ENCODE data around the gene CDC20. TPM values are rescaled to one million over a fixed set of nuclear protein-coding genes. Genes with fewer than 3 reads are reported as not detected.

The CDC20 gene
- total RNA-seq, 1 experiment from 2014 or later, result 349 TPM

- H3K9me2 ChIP-seq (replicated peaks; ENCODE audit: low read length), result no peaks in the 10 kb centered on the region
- H3K27ac ChIP-seq (ENCODE audit: low read length), result peak within 1 kb of the TSS; percentile 59
- H3K36me3 ChIP-seq (ENCODE audit: low read depth, low read length), result peaks cover 30% of the 10 kb centered on the region
- intact Hi-C loops (cut with micrococcal nuclease), result loop anchor here (1.0 kb wide), 1 partner anchor 40 kb away; no protein-coding TSS in a partner anchor
- peak within 1 kb of the TSS; percentile 92 for H2AFZ ChIP-seq (ENCODE audit: low read length)
- DNase-seq (peak; percentile 95), ATAC-seq (peak; percentile 94)
- H3K4me2 ChIP-seq (ENCODE audit: low read length), result peak within 1 kb of the TSS; percentile 87
- BruUV-seq (replicated peaks), result TSS peak; percentile 59
- peak within 1 kb of the TSS; percentile 87 for H3K4me3 ChIP-seq (ENCODE audit: low read length)
- H3K9me3 ChIP-seq (ENCODE audit: low read length), result no peaks in the 10 kb centered on the region
- H3K79me2 ChIP-seq (ENCODE audit: low read length), result peaks cover 48% of the 10 kb centered on the region
- peak within 1 kb of the TSS; percentile 84 for H3K9ac ChIP-seq (ENCODE audit: low read length)
- CTCF ChIA-PET, result no interaction called here
- POLR2A ChIA-PET (ENCODE audit: unreplicated experiment), result no interaction called here
- peaks cover 7% of the 10 kb centered on the region; the same call in 1 of the 2 replicates for H4K20me1 ChIP-seq (ENCODE audit: low read length)
- TF ChIP-seq CTCF (conservative IDR thresholded peaks at IDR 0.05; ENCODE audit: low read depth, low read length) (no peak), EZH2 (IDR thresholded peaks at IDR 0.05; ENCODE audit: low read length, unreplicated experiment) (no peak), EZH2phosphoT487 (IDR thresholded peaks at IDR 0.05; ENCODE audit: borderline replicate concordance, low read length) (no peak)
- H3K4me1 ChIP-seq (ENCODE audit: insufficient read depth, low read length), result peaks cover 22% of the 10 kb centered on the region
- no peaks in the 10 kb centered on the region for H3F3A ChIP-seq (ENCODE audit: low read length, unreplicated experiment)
- H3K27me3 ChIP-seq (ENCODE audit: low read length), result no peaks in the 10 kb centered on the region
These were observed 30.8 kb downstream of the CDC20 start, which contains the start of the genes MED8 and SZT2 for GRCh38 chr1:43389326-43390313. MED8 (minus strand) TSS chr1:43389800; CDS start chr1:43389764, 36 bp downstream. SZT2 (plus strand) TSS chr1:43389899; CDS start chr1:43389969, 70 bp downstream.

- H3K9me3 ChIP-seq (ENCODE audit: low read length), result no peaks in the 10 kb centered on the region
- ChIA-PET POLR2A (ENCODE audit: unreplicated experiment) (no interaction called here), CTCF (no interaction called here)
- no peaks in the 10 kb centered on the region for H3K9me2 ChIP-seq (replicated peaks; ENCODE audit: low read length)
- no peak overlapping the region for H3K4me3 ChIP-seq (ENCODE audit: low read length)
- no peak for ATAC-seq
- H3K27me3 ChIP-seq (ENCODE audit: low read length), result no peaks in the 10 kb centered on the region
- peaks cover 3% of the 10 kb centered on the region; the same call in 1 of the 2 replicates for H4K20me1 ChIP-seq (ENCODE audit: low read length)
- no TSS peak for BruUV-seq (replicated peaks)
- peaks cover 4% of the 10 kb centered on the region for H3F3A ChIP-seq (ENCODE audit: low read length, unreplicated experiment)
- intact Hi-C loops (cut with micrococcal nuclease), result no loop called here
- peaks cover under 1% of the 10 kb centered on the region; the same call in 1 of the 2 replicates for H3K36me3 ChIP-seq (ENCODE audit: low read depth, low read length)
- H3K4me2 ChIP-seq (ENCODE audit: low read length), result no peak overlapping the region
- peaks cover 44% of the 10 kb centered on the region for H3K79me2 ChIP-seq (ENCODE audit: low read length)
- H3K4me1 ChIP-seq (ENCODE audit: insufficient read depth, low read length), result peaks cover 42% of the 10 kb centered on the region
- no peak for TF ChIP-seq EZH2 (IDR thresholded peaks at IDR 0.05; ENCODE audit: low read length, unreplicated experiment)
- no peak for TF ChIP-seq EZH2phosphoT487 (IDR thresholded peaks at IDR 0.05; ENCODE audit: borderline replicate concordance, low read length)
- no peak for TF ChIP-seq CTCF (conservative IDR thresholded peaks at IDR 0.05; ENCODE audit: low read depth, low read length)
- no peak for DNase-seq
- H2AFZ ChIP-seq (ENCODE audit: low read length), result no peak overlapping the region
- H3K9ac ChIP-seq (ENCODE audit: low read length), result no peak overlapping the region
- H3K27ac ChIP-seq (ENCODE audit: low read length), result no peak overlapping the region
These were observed 33.9 kb downstream of the CDC20 start for GRCh38 chr1:43392702-43393101.
